CMK (cell line): ENCODE results near the gene ZBED5.

Experiments
- DNase-seq: peaks from one replicate; pipeline ENCODE4 v3.0.0-alpha.2; 2010; ENCODE audit warnings: low read depth

Gene ZBED5

GRCh38 chr11:10878408-10879214, 20.8 kb upstream of the ZBED5 start:
- no peak for DNase-seq

DNA sequence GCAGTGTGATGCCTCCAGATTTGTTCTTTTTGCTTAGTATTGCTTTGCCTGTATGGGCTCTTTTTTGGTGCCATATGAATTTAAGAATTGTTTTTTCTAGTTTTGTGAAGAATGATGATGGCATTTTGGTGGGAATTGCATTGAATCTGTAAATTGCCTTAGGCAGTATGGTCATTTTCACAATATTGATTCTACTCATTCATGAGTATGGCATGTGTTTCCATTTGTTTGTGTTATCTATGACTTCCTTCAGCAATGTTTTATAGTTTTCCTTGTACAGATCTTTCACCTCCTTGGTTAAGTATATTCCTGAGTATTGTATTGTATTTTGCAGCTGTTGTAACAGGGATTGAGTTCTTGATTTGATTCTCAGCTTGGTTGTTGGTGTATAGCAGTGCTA, 18.3 kb upstream of the ZBED5 start:
- no peak for DNase-seq

GRCh38 chr11:10875430-10876021, 17.7 kb upstream of the ZBED5 start:
- no peak for DNase-seq

- DNase-seq: no peak
Observed at GRCh38 chr11:10872097-10872496, 14.2 kb upstream of the ZBED5 start.

GRCh38 chr11:10868352-10868751, 10.5 kb upstream of the ZBED5 start:
- no peak for DNase-seq

- no peak for DNase-seq
Observed at GRCh38 chr11:10866893-10867331, 9.1 kb upstream of the ZBED5 start.

DNA sequence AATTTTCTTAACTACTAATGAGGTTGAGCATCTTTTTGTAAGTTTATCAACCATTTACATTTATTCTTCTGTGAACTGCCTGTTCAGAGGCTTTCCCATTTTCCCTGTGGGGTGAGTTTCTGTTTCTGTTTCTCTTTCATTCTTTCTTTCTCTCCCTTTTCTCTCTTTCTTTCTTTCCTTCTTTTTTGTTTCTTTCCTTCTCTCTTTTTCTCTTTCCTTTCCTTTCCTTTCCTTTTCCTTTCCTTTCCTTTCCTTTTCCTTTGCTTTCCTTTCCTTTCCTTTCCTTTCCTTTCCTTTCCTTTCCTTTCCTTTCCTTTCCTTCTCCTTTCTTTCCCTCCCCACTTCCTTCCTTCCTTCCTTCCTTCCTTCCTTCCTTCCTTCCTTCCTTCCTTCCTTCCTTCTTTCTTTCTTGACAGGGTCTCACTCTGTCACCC, 8.0 kb upstream of the ZBED5 start:
- DNase-seq: no peak

GRCh38 chr11:10864688-10865087, 6.8 kb upstream of the ZBED5 start:
- DNase-seq: no peak

GRCh38 chr11:10862446-10862845, 4.6 kb upstream of the ZBED5 start:
- DNase-seq: no peak

- DNase-seq: no peak
Observed at GRCh38 chr11:10861799-10862198, 3.9 kb upstream of the ZBED5 start.

GRCh38 chr11:10861047-10861446, 3.2 kb upstream of the ZBED5 start:
- no peak for DNase-seq

DNA sequence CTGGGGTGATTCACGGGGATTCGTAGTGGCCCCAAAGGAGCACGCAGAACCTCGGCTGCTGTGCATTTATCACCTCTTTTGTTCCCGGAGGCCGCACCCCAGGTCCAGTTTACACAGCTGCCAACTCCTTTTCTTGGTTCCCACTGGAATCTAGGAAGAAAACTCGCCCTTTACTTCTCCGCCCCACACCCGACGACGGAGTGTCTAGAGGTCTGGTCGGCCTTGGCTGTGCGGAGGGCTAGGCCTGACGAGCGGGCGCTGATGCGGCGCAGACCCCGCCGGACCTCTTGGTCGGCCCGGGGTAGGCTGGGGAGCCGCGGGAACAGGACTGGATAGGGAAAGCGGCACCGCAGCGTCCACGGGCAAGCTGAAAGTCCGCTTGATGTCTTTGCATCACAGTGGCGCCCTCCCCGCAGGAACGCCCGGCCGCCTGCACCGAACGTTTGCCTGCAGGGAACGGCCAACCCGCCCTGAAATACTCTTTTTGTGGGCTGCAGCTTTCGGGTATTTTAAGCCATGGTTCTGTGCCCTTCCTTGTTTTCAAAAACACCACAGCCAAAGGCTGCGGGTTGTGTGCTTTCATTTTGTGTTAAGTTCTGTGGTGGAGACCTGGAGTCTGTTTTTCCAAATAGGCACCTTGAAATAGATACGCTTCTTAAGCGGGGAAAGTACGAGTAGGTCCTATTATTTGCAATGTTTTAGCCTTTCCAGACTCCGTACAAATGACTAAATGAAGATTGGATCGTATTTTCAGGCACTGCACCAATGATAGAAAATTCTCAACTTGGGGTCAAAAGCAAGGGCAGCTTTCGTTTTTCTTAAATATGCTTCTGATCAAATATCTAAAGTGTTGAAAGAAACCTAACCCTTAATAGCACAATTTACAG, 829 bp upstream of the ZBED5 start:
- no peak for DNase-seq

GRCh38 chr11:10857459-10857708, 469 bp downstream of the ZBED5 start:
- no peak for DNase-seq

- DNase-seq: no peak
Observed at GRCh38 chr11:10856689-10857458, 979 bp downstream of the ZBED5 start.

GRCh38 chr11:10855295-10855694, 2.6 kb downstream of the ZBED5 start:
- no peak for DNase-seq

DNA sequence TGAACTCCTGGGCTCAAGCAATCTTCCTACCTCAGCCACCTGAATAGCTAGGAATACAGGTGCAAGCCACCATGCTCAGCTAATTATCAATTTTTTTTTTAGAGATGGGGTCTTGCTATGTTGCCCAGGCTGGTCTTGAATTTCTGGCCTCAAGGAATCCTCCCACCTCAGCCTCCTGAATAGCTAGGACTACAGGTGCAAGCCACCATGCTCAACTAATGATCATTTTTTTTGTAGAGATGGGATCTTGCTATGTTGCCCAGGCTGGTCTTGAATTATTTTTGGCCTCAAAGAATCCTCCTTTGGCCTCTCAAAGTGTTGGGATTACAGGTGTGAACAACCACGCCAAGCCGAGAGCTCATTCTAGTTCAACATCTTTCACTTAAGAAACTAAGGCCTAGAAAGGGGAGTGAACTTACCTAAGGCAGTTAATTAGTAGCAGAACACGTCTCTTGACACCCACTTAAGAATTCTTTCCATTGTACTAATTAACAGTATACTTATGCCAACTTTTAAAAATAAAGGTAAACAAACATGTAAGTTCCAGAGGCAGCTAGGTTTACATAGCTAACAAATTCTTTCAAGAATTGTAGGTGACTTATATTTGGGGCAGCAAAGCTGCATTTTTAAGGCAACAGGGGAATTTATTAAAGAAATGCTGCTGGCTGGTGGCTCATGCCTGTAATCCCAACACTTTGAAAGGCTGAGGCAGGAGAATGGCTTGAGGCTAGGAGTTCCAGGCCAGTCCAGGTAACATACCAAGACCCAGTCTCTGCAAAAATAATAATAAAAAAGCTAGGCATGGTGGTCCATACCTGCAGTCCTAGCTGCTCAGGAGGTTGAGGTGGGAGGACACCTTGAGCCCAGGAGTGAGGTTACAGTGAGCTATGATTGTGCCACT, 9.6 kb downstream of the ZBED5 start:
- DNase-seq: no peak

DNA sequence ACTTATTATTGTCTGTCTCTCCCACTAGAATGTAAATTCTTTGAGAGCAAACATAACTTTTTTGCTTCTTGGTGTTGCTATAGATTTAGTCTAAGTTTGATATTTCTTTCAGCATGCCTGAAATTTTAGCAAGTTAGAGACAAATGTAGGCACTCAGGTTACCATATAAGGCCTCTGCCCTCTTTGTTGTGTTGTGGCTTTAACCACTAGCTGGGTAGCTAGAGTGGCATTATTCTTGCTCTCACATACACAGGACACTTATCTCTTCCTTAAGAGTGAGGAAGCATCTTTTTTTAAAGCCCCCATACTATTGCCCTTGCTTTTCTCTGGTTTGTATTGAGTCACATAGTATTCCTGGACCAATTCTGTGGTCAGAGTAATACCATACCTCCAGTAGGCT, 11.2 kb downstream of the ZBED5 start:
- DNase-seq: no peak

DNA sequence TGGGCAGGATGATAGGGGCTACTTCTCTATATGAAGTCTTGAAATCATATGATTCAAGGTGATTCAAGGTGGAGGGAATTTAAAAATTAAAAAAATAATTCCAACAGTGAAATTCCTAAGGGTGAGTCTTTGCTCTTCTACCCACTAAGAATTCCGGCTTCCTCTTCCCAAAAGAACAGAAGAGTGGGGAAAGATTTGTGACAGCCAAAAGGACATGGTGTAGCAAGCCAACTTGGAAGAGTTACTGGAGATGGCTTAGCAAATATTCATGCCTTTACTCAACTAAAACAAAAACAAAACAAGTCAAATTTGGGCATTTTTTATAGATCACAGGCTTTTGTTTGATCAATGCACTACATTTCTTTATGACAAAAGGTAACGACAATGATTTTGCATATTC, 12.3 kb downstream of the ZBED5 start:
- DNase-seq: no peak

DNA sequence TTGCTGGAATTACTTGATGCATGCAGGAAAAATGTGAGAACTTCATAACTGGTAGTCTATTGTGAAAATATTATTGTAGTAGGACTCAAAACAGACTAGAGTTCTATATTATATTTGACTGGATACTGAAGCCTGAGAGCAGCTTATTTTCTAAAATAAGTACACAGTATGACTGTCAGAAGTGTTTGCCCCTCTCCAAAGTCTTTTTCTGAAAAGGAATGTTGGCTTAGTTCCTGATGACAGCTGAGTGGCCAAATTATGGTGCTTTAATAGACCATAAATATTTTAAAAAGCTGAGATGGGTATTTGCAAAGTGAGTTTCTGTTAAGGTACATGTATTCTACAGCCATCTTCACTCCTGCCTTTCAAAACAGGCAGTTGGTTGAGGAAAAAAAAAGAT, 13.1 kb downstream of the ZBED5 start:
- no peak for DNase-seq

DNA sequence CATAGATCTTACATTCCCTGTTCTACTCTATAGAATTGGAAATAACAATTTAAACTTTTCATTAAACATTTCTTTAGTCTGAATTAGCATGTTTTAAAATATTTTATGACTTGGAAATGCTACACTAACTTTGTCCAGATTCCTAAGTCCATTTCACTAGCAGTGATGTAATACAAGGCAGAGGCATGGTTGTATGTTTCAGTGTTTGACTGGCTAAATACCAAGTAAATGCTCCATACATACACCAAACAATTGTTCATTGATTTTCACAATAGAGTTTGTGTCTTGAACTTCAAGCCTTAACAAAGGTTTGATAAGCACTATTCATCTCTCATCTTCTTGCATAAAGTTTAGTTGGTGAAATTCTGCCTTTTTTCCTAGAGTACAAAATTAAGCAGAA, 13.5 kb downstream of the ZBED5 start:
- no peak for DNase-seq

DNA sequence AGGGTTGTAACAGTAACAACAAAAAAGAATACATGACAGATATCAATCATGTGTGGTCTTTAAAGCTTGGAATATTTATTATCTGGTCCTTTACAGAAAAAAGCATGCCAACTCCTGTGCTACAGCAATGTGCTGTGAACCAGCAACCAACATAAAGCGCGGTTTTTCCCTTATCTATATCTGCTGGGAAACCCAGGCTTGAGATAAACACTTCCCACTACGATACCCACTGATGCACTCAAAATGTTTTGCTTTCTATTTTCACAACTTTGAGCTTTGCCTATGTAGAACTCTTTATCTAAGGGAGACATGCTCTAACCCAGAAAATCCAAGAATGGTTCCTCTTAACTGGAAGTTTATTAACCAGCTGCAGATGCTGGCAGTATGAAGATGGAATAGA, 19.0 kb downstream of the ZBED5 start:
- DNase-seq: no peak
